HG03045 (cell line): ENCODE measurements around the gene HAO2.
"Not testable (repeated sequence)": the region's sequence is repeated elsewhere in the genome, so short reads cannot be mapped to it uniquely, and the experiment has no call there.

Experiments used
- ATAC-seq: cut with Tn5 transposase; IDR thresholded peaks from one replicate; pipeline ENCODE4 v1.9.1; 2021; ENCODE audit warnings: mild to moderate bottlenecking, moderate library complexity; ENCODE audit not compliant: unreplicated experiment

The HAO2 gene

DNA sequence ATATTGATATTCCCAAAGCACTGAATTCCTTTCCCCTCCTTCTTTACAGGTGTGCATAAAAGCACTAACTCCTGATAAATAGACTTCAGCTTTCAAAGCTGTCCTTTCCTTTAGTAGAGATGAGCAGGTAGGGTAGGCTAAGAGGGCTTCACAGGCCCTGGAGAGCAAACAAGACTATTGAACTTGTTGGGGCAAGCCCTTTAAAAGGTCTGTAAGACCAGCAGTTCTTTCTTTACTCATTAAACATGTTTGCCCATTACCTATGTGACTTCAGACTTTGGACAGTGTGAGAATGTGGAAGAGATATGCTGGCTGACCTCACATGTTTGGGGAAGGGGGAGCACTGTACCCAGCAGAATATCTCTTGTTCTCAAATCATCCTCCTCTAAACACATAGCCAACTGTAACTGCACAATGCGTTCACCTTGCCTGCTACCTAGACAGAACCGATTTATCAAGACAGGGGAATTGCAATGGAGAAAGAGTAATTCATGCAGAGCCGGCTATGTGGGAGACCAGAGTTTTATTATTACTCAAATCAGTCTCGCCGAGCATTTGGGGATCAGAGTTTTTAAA lies 27.1 kb upstream of the HAO2 start:
- no peak for ATAC-seq

DNA sequence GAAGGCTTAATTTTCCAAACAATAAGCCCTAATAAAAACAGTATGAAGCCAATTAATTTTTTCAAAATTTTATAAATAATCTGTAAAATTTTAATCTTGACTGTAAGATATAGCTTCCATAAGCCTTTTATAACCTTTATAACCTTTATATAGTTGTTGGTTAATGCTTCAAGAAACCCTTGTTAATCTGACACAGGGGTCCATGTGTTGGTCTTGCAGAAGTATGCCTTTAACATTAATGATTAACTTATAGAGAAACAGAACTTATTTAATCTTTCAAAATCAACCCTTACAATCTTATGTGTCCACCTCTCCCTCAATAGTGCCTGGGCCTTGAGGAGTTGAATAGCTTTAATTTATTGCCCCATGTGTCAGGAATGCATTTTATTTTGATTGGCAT lies 23.2 kb upstream of the HAO2 start:
- ATAC-seq, result no peak

DNA sequence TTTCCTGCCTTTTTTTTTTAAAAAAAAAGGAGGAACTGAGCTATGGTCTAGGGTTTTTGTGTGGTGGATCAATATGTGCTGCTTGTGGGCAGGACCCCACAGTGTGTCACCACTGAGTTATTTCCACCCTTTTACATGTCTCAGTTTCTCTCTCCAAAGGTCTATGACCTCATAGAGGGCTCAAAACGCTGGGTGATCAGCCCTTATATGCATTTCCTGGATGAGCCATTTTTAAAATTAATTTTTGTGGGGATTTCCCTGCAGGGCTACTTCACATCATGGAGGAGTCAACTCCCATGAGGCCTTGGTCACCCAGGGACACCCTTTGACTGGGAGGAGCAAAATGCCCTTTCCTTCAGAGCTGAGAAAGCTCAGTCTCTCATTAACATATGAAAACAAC lies 20.7 kb upstream of the HAO2 start:
- ATAC-seq, result no peak

DNA sequence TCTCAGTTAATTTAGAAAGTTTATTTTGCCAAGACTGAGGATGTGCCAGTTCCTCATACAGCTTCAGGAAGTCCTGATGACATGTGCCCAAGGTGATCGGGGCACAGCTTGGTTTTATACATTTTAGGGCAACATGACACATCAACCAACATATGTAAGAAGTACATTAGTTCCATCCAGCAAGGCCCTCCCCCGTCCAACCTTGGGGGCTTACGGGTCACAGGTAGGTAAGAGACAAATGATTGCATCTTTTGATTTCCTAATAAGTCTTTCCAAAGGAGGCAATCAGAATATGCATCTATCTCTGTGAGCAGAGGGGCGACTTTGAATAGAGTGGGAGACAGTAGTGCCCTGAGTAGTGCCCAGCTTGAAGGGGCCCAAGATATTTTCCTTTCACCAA lies 19.6 kb upstream of the HAO2 start:
- ATAC-seq, result no peak

DNA sequence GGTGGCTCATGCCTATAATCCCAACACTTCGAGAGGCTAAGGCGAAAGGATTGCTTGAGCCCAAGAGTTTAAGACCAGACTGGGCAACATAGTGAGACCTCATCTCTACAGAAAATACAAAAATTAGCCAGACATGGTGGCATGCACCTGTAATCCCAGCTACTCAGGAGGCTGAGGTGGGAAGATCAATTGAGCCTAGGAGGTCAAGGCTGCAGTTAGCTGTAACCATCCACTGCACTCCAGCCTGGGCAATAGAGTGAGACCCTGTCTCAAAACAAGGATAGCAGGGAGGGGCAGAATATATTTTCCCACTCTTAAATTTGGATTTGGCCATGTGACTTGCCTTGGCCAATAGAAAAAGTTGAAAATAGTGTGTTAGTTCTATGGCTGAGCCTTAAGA lies 17.7 kb upstream of the HAO2 start:
- ATAC-seq, result not testable (repeated sequence)

DNA sequence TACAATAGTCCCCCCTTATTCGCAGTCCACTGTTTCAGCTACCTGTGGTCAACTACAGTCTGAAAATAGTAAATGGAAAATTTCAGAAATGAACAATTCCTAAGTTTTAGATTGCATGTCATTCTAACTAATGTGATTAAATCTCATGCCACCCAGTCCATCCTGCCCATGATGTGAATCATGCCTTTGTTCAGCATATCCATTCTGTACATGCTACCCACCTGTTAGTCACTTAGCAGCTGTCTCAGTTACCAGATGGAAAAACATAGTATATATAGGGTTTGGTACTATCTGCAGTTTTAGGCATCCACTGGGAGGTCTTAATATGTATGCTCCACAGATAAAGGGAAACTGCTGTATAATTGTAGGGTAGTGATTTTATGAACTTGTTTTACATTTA lies 16.6 kb upstream of the HAO2 start:
- no peak for ATAC-seq

DNA sequence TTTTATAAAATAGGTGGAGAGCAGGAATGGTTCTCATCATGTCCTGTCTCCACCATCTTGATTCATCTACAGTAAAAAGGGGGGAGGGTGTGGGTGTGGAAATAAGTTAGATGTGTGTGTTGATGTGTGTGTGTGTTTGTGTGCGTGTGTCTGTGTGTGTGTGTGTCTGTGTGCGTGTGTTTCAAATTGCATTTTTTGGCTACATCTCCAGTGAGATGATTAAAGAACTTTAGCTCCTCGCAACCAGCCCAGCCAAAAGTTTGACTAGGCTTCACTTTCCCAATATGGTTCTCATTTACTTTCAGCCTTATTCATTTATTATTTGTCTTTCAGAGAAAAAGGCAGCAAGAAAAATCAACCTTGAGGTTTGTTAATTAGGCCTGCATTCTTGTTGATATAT lies 14.7 kb upstream of the HAO2 start:
- ATAC-seq, result no peak

DNA sequence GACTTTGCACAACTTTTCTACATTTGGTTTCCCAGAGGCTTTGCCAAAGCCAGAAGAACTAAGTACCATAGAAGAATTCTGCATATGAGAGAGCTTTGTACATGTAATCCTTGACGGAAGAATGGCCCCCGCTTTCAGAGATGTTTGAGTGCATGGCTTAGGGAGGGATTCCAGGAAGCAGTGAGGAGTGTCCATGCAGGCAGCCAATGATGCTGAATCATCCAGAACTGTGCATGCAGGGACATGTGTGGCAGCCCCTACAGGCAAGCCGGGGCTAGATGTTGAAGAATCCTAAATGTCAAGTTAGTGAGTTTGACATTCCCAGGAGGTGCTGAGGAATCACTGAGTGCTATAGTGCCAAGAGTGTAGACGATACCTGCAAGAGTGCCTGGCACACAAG lies 9.9 kb upstream of the HAO2 start:
- ATAC-seq, result no peak

DNA sequence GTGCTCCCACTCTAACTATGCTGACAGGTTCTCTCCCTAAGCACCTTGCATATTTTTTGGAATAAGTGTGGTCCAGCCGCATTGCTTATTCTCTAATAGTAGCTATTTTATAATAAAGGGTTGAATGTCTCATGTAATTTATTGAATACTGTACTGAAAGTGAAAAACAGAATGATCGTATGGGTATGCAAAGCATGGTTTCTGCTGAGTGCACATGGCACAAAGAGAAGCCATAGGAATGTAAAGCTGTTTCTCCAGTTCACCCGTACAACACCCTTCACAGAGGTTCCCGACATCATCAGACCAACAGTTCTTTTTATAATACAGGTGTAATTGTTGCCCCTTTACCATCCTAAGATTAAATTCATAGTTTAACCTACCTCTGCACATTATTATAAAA lies 8.9 kb upstream of the HAO2 start:
- ATAC-seq, result no peak

DNA sequence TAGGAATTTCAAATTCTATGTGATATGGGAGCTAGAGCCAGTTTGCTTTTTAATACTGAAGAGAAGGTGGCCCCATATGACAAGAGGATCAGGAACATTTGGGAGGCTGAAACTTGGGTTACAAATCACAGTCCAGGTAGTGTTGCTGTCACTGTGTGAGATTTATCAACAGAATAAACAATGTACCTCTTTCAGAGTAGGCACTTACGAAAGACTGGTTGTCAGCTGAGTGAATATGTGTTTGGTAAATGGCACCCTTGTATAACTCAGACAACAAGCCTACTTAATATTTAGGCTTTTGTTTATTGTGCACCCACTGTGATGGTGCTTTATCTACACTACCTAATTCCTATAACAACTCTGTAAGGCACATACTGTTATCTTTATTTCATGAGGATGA lies 7.4 kb upstream of the HAO2 start:
- no peak for ATAC-seq

DNA sequence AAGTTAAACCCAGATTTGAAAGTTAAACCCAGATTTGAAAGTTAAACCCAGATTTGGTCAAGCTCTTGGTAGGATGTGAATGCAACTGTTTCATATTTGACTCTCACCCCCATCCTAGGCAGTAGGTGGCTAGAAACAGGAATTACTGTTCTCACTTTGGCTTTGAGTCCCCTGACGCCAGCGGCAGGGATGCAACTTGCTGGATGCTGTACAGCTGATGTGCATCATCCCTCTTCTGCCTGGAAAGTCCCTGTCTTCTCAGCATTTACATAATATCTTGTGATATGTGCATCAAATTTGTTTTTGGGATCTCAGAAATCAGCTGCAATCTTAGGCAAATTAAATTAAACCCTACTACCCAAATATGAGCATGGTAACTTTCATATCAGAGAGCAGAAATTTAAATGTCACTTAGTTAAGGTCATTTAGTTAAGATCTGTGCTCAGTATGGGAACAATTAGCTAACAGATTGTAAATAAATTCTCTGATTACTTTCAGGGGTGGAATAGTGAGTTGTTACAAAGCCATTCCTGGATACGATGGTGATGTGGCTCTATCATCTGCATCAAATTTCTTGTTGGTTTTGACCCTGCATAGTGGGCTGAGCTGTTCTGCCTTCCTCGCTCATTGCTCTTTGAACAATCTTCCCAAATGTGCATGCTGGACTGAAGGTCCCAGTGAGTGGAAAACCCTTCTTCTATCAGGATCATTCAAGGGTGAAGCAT lies 6.8 kb upstream of the HAO2 start:
- no peak for ATAC-seq

DNA sequence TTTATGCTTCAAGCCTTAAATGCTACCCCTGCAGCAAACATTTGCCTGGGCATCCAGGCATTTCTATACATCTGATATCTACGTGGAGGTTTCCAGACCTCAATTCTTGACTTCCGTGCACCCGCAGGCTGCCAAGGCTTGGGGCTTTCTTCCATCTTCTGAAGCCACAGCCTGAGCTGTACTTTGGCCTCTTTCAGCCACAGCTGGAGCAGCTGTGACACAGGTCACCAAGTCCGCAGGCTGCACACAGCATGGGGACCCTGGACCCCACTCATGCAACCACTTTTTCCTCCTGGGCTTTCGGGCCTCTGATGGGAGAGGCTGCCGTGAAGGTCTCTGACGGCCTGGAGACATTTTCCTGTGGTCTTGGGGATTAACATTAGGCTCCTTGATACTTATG lies 5.4 kb upstream of the HAO2 start:
- ATAC-seq, result no peak

DNA sequence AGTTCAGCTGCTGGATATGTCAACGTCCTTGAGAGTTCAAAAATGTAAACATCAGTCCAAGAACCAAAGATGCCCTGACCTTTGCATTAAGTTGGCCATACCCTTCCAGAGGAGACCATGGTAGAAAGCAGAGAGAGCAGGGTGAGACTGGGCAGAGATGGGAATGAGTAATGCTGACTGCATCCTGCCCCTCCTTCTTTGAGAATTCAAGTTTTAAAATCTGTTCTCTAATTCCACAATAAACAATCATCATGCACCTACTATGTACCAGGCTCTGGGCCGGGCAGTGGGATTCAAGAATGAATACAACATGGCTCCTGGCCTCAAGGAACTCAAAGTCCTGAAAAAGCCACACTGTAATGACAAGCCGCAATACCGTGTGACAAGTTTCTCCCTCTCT lies 3.9 kb upstream of the HAO2 start:
- no peak for ATAC-seq

DNA sequence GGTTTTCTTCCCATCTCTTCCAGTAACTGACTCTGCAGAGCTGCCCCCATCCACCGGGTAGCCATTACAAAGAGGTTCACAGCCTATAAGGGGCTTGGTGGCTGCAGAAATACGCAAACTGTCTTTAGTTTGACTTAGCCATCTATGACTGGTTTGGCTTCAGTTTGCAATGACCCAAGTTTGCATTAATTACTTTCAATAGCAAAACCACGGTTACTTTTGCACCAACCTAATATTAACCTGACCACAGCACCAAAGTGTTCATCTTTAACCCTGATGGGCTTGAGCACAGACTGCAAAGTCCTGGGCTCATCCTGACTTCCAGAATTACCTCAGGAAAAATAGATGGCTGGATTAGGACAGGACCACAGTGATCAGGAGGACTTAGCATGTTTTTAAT lies 2.2 kb upstream of the HAO2 start:
- no peak for ATAC-seq

DNA sequence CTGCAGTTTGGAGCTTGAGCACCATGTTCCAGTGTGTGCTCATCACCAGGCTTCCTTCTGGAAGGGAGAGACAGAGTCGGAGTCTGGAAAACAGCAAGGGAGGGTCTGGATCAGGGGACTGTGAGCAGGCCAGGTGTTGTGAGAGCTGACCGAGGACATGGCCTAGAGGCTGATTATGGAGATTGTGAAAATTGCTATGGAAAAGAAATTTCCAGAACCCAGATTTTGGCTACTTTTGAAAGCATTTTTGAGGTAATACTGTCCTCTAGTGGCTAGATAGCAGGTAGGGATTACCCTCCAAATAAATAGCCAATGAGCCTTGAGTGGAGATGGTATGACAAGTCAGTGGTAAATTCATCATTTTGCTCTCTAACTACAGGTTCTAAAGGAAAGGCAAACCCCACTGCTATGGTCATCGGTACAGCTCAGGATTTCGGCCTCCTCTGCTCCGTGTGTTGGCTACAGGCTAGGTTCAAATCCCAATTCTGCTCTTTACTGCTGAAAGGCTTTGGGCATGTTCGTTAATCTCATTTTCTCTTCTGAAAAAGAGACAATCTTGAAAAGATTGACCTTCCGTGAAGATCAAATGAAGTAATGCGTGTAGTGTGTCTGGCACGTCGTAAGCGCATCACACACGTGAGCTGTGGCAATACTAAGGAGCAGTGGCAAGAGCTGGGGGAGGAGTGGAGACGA lies 1.0 kb upstream of the HAO2 start:
- ATAC-seq, result no peak

DNA sequence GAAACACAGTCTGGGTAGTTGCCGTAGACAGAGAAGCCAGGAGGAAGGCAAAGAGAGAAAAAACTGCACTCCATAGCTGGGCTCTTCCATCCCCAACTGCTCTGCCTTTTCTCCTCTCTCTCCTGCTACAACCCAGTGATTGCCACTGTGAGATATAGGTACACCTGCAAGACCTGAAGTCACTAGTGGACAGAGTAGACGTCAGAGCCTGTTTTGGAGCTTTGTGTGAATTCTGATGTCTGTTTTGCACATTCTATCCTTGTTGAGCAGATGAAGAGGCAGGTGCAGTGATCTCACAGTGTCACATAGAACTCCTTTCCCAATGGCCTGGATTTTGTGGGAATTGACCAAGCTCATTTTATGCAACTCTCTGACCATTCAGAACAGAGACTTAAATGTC lies 2.2 kb downstream of the HAO2 start:
- ATAC-seq, result no peak

DNA sequence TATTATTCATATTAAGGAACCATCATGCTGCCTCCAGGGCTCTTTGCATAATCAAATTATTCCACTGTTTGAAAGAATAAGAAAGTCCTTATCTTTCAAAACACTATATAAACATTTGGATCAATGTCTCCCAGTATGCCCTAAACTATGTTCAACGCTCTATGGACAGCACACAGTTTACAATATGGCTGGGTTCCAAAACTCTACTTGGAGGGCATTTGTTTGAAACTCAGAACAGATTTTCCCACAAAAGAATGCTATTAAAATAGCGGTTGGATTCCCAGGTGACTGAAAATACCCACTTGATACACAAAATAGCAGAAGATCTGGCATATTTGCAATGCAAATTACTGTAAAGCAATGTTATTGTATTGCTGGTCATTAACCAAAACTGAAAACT lies 3.2 kb downstream of the HAO2 start:
- ATAC-seq, result no peak

DNA sequence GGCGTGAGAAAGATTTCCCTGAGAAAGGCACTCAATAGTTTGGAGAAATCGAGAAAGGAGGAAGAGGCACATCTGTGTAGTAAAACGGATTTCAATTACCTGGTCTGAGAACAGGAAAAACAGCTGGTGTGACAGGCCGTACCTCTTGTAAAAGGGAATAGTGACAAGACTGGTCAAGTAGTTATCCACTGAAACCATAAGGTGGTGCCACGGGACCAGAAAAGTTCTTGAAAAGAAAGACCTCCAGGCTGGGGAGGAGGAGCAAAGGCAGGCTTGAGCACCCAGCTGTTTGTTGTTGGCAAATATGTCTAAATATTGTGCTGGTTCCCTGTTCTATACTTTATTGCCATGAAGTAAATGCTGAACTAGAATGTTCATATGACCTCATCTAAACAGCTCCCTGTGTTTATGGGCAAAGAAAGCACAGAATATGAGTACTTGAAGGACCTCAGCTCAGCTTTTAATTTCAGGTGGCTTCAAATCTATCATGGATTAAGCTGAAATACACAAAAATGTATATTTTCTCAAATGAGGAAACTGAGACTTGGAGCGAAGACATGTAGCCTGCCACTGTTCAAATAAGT lies 4.0 kb downstream of the HAO2 start:
- no peak for ATAC-seq

DNA sequence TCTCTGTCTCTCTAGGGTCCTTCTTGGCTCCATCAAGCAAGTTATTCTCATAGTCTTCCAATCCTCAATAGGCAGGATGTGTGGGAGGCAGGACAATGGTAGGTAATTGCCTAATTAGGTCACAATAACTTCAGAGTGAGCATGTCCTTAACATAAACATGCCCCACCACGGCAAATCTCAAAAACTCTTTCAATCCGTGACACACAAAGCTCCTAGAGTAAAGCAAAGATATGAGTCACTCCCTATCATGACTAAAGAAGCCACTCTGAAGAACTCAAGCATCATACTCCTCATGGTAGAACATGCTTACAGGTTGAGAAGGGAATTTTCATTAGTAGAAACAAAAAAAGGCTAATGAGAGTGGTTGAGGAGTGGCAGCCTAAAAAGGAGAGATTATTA lies 4.9 kb downstream of the HAO2 start:
- no peak for ATAC-seq

DNA sequence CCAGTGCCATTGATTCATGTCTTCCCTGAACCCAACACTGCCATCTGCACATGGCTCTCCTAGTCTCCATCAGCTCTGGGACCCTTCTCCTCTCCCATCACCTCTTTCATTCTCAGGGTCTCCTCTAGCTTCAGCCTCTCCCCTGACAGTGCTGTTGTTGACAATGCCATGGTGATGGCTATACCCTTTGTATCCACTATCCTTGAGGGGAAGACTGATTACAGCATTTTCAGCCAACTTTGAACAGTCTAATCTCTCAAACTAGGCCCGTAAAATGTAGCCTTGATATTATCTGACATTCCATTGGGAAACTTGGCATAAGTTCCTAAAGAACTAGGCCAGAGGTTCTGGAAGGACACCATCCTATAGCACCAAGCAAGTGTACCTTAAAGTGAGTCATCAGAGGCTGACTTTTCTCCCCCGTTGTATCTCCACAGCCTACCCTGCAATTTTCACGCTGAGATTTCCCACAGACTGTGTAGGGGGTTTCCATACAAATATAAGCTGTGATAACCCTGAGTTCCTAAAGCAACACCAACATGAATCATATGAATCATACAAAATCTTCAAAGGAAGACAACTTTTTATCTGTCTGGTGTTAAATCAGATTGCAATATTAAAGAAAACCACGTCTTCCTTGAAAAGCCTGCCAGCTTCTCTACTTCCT lies 5.8 kb downstream of the HAO2 start:
- ATAC-seq, result no peak

DNA sequence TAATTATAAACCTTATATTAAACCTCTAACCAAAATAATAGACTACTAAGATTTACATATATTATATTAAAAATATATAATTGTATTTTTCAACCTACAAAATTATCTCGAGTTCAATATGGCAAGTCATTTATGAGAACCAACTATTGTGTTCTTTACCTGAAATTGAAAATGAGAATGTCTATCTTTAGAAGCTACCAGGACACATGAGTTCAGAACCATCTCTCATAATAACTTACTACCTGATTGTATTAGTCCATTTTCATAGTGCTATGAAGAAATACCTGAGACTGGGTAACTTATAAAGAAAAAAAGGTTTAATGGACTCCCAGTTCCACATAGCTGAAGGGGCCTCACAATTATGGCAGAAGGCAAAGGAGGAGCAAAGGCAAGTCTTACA lies 6.8 kb downstream of the HAO2 start:
- no peak for ATAC-seq

DNA sequence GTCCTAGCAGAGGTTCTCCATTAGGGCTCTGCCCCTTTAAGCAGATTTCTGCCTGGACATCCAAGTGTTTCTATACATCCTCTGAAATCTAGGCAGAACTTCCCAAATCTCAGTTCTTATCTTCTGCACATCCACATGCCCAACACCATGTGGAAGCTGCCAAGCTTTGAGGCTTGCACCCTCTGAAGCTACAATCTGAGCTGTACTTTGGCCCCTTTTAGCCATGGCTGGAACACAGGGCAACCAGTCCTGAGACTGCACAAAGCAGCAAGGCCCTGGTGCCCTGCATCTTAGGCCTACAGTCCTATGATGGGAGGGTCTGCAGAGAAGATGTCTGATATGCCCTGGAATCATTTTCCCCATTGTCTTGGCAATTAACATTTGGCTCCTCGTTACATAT lies 8.0 kb downstream of the HAO2 start:
- no peak for ATAC-seq
